ENCODE measurements around the gene GALT. TPM values are rescaled to one million over a fixed set of nuclear protein-coding genes. Genes with fewer than 3 reads are reported as not detected.

GALT gene
- total and polyA plus RNA-seq, 2 of the 4 experiments (the other 2 are of a cell fraction), result 15.8 to 34.6 TPM

DNA sequence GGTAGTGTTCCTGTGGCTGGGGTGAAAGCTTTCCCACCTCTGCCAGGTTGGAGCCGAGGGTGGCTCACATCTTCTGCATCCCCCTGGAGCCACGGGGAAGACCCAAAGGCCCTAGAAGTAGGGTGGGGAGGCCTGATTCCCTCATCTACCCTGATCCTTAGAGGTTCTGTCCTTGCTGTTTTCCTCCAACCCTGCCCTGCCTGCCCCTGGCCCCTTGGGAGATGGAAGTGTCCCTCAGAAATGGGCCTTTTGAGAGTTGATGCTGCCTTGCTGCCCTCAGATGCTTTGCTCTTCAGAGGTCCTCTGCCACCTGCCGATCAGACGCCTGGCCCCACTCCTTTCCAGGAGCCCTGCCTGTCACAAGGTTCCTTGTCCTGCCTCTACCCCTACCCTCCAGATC is 38.3 kb downstream of the GALT start:
- no peak overlapping the region for H3K27ac ChIP-seq (ENCODE audit: insufficient read depth, low read length)
- no TSS peak for BruUV-seq (replicated peaks)
- no peak overlapping the region for H3K56ac ChIP-seq (ENCODE audit: extremely low read depth, insufficient read depth, low read length)
- H3K9ac ChIP-seq (ENCODE audit: low read depth, low read length), result no peak overlapping the region
- peaks cover 7% of the 10 kb centered on the region; the same call in 1 of the 2 replicates for H3K9me1 ChIP-seq (ENCODE audit: insufficient read depth, low read length)
- no peak overlapping the region for H3K4me2 ChIP-seq (ENCODE audit: low read depth, low read length)
- H3K4me1 ChIP-seq (ENCODE audit: control insufficient read depth, insufficient read depth, low read length), result no peaks in the 10 kb centered on the region; the same call in 1 of the 2 replicates
- H3K4ac ChIP-seq (ENCODE audit: low read depth, low read length), result no peak overlapping the region
- H2AFZ ChIP-seq (replicated peaks; ENCODE audit: low read length, poor library complexity), result no peak overlapping the region
- no peak overlapping the region for H2BK20ac ChIP-seq (ENCODE audit: low read depth, low read length)
- H4K8ac ChIP-seq (ENCODE audit: low read depth in 2 of 2, low read length in 2 of 2), result no peak overlapping the region
- DNase-seq (no peak), ATAC-seq (ENCODE audit: low read depth) (no peak)
- no peak overlapping the region for H2AK9ac ChIP-seq (replicated peaks; ENCODE audit: low read depth, low read length, poor library complexity)
- H3K36me3 ChIP-seq (ENCODE audit: control insufficient read depth, insufficient read depth, low read length), result peaks cover 2% of the 10 kb centered on the region; the same call in 1 of the 2 replicates
- in situ Hi-C loops (cut with MboI; ENCODE audit: low sequenced_read_pairs) (no loop called here), intact Hi-C loops (cut with micrococcal nuclease) (no loop called here), dilution Hi-C loops (cut with HindIII; ENCODE audit: low sequenced_read_pairs, unreplicated experiment) (no loop called here)
- no peaks in the 10 kb centered on the region; the same call in 1 of the 2 replicates for H4K20me1 ChIP-seq (ENCODE audit: insufficient read depth, low read length)
- no peak overlapping the region for H3K23ac ChIP-seq (ENCODE audit: low read depth, low read length)
- no peak overlapping the region for H2BK5ac ChIP-seq (ENCODE audit: low read depth, low read length, poor library complexity, severe bottlenecking)
- no peak overlapping the region for H3K18ac ChIP-seq (ENCODE audit: low read depth, low read length)
- WGBS, 2 experiments (ENCODE audit: extremely low coverage in 2 of 2, insufficient read length in 1 of 2), result no CpG with 5 or more reads among the region's 4 CpGs
- POLR2A ChIA-PET (ENCODE audit: unreplicated experiment), result no interaction called here
- H4K5ac ChIP-seq (ENCODE audit: low read depth, low read length), result no peak overlapping the region
- no peak overlapping the region for H2AK5ac ChIP-seq (ENCODE audit: low read depth, low read length)
- H2BK120ac ChIP-seq (ENCODE audit: low read depth, low read length), result no peak overlapping the region
- CTCF ChIA-PET, result interaction anchor here (1.4 kb wide), 1 partner anchor 18 kb away, joined by 5 read pairs; no protein-coding TSS in a partner anchor
- no peaks in the 10 kb centered on the region for H3K9me3 ChIP-seq (ENCODE audit: control insufficient read depth, insufficient read depth, low read length)
- H3K79me1 ChIP-seq (ENCODE audit: low read depth in 1 of 2, low read length in 2 of 2), result no peaks in the 10 kb centered on the region; a peak in 1 of 4 replicates
- no peaks in the 10 kb centered on the region for H3K27me3 ChIP-seq (ENCODE audit: control insufficient read depth, insufficient read depth, low read length)
- no peak overlapping the region for H3K14ac ChIP-seq (replicated peaks; ENCODE audit: low read depth, low read length)
- H4K91ac ChIP-seq (ENCODE audit: insufficient read depth, low read depth, low read length), result no peak overlapping the region
- no peak for TF ChIP-seq MAFK (IDR thresholded peaks at IDR 0.05; ENCODE audit: low read depth, low read length)
- no peak for TF ChIP-seq NFE2L2 (IDR thresholded peaks at IDR 0.05; ENCODE audit: low read depth, low read length)
- TF ChIP-seq POLR2A (IDR thresholded peaks at IDR 0.05; ENCODE audit: low read depth, low read length), result no peak
- TF ChIP-seq RAD21 (IDR thresholded peaks at IDR 0.05; ENCODE audit: low read length), result no peak
- TF ChIP-seq RFX5 (IDR thresholded peaks at IDR 0.05; ENCODE audit: low read depth, low read length), result no peak
- TF ChIP-seq SMC3 (IDR thresholded peaks at IDR 0.05; ENCODE audit: low read depth, low read length), result no peak
- TF ChIP-seq, protein P1, sequence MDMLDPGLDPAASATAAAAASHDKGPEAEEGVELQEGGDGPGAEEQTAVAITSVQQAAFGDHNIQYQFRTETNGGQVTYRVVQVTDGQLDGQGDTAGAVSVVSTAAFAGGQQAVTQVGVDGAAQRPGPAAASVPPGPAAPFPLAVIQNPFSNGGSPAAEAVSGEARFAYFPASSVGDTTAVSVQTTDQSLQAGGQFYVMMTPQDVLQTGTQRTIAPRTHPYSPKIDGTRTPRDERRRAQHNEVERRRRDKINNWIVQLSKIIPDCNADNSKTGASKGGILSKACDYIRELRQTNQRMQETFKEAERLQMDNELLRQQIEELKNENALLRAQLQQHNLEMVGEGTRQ (IDR thresholded peaks at IDR 0.05; ENCODE audit: low read depth, low read length), result no peak
- TF ChIP-seq MAZ (IDR thresholded peaks at IDR 0.05; ENCODE audit: borderline replicate concordance, low read depth, low read length), result no peak
- TF ChIP-seq, protein P2, sequence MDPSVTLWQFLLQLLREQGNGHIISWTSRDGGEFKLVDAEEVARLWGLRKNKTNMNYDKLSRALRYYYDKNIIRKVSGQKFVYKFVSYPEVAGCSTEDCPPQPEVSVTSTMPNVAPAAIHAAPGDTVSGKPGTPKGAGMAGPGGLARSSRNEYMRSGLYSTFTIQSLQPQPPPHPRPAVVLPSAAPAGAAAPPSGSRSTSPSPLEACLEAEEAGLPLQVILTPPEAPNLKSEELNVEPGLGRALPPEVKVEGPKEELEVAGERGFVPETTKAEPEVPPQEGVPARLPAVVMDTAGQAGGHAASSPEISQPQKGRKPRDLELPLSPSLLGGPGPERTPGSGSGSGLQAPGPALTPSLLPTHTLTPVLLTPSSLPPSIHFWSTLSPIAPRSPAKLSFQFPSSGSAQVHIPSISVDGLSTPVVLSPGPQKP (IDR thresholded peaks at IDR 0.05; ENCODE audit: borderline replicate concordance, low read depth, low read length), result no peak
- TF ChIP-seq CHD1 (IDR thresholded peaks at IDR 0.05; ENCODE audit: low read depth, low read length), result no peak
- TF ChIP-seq FOS (IDR thresholded peaks at IDR 0.05; ENCODE audit: low read depth, low read length), result no peak
- TF ChIP-seq MXI1 (IDR thresholded peaks at IDR 0.05; ENCODE audit: borderline replicate concordance, low read depth, low read length), result no peak
- H3K4me3 ChIP-seq (ENCODE audit: insufficient read depth, low read depth, low read length), result no peak overlapping the region
- no peak overlapping the region for H2BK15ac ChIP-seq (ENCODE audit: low read depth, low read length)
